HG02884 (cell line): Measurements from ENCODE around the gene BAZ1B.
"Not testable (repeated sequence)": the region's sequence is repeated elsewhere in the genome, so short reads cannot be mapped to it uniquely, and the experiment has no call there.

Experiments
- ATAC-seq: cut with Tn5 transposase; IDR thresholded peaks from one replicate; pipeline ENCODE4 v1.9.1; 2021; ENCODE audit warnings: mild to moderate bottlenecking, moderate library complexity; ENCODE audit not compliant: unreplicated experiment

BAZ1B gene

GRCh38 chr7:73429215-73429614, 92.9 kb downstream of the BAZ1B start:
- no peak for ATAC-seq

DNA sequence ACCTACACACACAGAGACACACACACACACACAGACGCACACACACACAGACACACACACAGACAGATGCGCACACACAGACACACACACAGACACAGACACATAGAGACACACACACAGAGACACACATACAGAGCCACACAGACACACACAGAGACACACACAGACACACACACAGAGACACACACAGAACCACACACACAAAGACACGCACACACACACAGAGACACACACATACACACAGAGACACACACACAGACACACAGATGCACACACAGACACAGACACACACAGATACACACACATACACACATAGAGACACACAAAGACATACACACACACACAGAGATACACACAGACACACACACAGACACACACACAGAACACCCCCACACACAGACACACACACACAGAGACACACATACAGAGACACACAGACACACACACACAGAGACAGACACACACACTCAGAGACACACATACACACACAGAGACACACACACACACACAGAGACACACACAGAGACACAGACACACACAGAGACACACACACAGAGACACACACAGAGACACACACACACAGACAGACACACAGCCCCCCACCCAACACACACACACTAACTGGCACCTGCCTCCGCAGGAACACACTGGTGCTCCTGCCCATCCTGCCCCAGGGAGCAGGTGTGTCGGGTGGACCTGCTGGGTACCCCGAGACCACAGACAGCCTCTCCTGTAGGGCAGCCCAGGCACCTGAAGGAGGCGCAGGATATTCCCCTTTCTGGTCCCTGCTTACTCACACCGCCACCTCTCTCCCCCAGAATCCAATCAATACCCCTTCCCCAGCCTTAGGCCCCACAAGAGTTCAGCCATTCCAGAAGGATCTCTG, 93.9 kb downstream of the BAZ1B start:
- no peak for ATAC-seq

DNA sequence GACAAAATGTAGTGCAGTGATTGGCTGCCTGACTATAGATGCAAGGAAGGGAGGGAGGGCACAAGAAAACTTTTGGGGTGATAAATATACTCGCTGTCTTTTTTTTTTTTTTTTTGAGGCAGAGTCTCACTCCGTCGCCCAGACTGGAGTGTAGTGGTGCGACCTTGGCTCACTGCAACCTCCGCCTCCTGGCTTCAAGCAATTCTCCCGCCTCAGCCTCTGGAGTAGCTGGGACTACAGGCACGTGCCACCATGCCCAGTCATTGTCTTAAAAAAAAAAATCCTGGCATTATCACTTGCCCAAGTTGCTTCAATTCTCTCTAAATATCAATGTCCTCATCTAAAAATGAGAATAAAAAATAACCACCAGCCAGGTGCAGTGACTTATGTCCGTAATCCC, 96.1 kb downstream of the BAZ1B start:
- ATAC-seq, result no peak

DNA sequence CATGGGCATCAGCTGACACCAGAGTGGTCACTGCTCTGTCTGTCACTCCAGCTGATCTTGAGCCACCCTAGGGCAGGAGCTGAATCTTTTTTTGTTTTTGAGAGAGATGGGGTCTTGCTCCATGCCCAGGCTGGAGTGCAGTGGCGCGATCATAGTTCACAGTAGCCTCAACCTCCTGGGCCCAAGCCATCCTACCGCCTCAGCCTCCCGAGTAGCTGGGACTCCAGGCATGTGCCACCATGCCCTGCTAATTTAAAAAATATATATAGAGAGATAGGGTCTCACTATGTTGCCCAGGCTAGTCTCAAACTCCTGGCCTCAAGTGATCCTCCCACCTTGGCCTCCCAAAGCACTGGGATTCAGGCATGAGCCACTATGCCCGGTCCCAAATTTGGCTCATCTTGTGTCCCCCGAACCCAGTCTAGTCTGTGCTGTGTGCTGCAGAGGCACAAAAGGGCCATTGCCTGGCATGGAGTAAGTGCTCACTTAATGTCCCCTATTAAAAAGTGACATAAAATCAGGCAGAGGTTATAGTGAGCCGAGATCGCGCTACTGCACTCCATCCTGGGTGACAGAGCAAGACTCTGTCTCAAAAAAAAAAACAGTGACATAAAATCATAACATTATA, 96.6 kb downstream of the BAZ1B start:
- no peak for ATAC-seq

DNA sequence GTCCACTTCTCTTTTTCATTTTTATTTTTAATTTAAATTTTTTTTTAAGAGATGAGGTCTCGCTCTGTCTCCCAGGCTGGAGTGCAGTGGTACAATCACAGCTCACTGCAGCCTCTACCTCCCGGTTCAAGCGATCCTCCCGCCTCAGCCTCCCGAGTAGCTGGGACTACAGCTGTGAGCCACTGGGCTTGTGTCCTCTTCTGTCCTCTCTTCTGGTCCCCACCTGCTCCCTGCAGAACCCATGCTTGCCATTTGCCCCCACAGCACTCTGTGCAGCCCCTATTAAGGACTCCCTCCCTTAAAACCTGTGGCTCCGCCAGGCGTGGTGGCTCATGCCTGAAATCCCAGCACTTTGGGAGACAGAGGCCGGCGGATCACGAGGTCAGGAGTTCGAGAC, 97.6 kb downstream of the BAZ1B start:
- no peak for ATAC-seq

- no peak for ATAC-seq
Observed at GRCh38 chr7:73423519-73424488, 98.3 kb downstream of the BAZ1B start.

DNA sequence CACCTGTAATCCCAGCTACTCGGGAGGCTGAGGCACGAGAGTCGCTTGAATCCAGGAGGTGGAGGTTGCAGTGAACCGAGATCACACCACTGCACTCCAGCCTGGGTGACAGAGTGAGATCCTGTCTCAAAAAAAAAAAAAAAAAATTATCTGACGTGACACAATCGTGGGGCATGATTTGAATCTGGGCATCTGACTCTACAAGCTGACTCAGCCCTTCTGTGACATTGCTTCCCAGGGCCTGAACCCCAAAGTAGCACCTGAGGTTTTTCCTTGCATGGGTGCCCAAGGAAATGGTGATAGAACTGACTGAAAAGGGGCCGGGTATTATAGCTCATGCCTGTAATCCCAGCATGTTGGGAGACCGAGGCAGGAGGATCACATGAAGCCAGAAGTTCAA, 101.5 kb downstream of the BAZ1B start:
- not testable (repeated sequence) for ATAC-seq

DNA sequence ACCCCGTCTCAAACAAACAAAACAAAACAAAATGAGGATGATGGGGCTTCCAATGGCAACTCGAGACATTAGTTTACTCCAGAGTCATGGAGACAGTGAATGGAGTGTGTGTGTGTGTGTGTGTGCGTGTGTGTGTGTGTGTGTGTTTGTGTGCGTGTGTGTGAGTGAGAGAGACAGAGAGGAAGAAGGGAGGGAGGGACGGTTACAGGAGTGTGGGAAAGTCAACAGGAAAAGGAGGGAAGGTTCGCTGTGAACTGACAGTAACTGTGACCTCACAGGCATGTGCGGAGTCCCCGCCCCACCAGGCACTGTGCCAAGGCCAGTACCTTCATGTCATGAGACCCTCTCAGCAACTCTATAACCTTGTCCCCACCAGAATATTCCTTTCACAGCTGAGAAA, 102.1 kb downstream of the BAZ1B start:
- not testable (repeated sequence) for ATAC-seq

- no peak for ATAC-seq
Observed at GRCh38 chr7:73418113-73418703, 103.9 kb downstream of the BAZ1B start.

DNA sequence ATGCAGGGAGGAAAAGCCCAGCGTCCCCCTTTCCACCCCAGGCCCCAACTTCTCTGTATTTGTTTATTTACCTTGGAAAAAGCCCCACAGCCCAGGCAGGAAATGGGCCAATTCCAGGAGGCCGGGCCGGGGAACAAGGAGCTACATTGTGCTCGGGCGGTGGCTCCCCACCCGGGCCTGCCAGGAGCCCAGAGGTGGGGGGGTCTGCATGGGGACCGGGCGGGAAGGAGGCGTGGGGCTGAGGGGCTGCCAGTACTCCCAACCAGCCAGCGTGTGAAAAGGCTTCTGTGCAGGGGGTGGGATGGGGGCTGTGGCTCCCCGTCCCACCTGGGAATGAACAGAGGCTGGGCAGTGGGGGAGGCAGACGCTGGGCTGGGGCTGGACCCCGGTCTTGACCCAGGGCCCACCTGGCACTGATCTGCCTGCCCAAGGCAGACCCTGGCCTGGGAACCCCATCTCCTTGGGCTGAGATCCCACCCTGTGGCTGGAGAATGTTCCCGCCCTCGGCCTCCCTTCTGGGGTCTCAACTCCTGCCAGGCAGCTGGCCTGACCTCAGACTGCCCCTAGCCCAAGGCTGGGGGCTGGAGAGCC, 111.5 kb downstream of the BAZ1B start:
- not testable (repeated sequence) for ATAC-seq

DNA sequence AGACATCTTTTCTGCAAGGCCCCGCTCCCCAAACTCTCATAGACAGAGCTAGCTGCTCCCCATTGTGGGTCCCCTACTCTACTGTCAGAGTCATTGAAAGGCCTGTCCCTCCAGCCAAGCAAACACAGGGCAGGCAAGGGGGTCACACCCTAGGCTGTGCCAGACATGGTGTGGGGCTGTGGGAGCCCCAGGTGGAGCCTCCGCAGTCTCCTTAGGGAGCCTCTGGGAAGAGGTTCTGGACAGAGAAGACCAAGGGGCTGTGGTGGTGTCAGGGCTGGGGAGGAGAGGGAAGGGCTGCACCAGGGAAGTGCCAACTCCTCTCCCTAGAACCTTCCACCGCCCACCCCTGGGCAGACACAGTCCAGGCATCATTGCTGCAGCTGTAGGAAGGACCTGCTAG, 117.2 kb downstream of the BAZ1B start:
- not testable (repeated sequence) for ATAC-seq

- ATAC-seq, result not testable (repeated sequence)
Observed at GRCh38 chr7:73399185-73400050, 122.7 kb downstream of the BAZ1B start.

- no peak for ATAC-seq
Observed at GRCh38 chr7:73397521-73398281, 124.4 kb downstream of the BAZ1B start.

DNA sequence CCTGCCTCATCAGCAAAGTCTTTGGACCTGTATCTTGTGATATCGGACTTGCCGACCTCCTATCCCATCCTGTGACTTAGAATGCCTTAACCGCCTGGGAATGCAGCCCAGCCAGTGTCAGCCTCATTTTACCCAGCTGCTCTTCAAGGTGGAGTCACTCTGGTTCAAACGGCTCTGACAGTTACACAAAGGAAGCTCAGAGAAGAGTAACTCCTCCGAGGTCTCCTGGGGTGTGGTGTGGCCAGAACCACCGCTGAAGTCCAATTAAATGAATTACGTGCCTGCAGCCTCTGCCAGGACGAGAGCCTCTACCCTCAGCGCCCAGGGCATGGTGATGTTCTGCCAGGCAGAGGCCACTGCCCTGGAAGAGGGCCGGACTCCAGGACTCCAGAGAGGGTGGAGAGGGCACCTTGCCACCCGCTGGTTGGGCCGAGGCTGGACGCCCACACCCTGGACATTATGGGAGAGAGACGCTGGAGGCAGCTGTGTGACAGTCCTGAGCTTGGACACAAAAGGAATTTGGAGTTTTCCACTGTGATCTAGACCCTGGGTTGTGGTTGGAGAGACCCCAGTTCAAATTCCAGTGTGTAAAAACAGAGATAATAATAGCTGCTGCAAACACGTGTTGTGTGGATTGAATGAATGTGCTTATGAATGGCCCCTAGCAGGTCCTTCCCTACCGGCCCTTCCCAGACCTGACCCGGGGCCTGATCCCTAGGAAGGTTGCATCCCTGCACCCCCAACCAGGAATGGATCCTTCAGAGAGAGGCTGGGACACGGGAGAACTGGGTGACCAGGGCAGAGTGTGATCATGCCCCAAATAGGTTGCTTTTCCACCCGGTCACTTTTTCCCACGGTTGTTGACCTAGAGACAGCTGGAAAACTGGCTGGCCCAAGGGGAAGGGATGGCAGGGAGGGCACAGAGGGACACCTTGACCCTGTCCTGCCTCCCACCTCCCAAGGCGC, 126.3 kb downstream of the BAZ1B start:
- no peak for ATAC-seq

- ATAC-seq, result no peak
Observed at GRCh38 chr7:73394422-73394821, 127.7 kb downstream of the BAZ1B start.

DNA sequence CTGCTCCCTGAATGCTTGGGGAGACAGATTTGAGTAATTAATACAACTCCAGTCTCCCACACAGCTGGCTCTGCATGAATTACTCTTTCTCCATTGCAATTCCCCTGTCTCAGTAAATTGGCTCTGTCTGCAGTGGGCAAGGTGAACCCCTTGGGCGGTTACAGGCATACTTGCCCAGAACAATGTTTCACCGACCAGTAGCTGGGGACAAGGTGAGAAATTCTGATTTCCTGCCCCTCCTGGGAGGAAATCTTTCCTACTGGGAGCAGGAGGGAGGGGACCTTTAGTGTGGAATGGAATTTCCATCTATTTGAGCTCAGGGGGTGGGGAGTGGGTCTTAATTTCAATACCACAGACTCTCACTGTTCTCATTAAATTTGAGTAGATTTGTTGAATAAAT, 130.7 kb downstream of the BAZ1B start:
- ATAC-seq, result no peak
